Mucosa of rectum (tissue), 2 donors: ENCODE results near the gene RRAGC.

Experiments
- H3K27ac ChIP-seq, 2 donors: one replicate each; pipeline ENCODE4 v1.7.0; 2013; ENCODE audit warnings: inconsistent platforms in 2 of 2, low read depth in 2 of 2, low read length in 2 of 2
- H3K27me3 ChIP-seq, 2 donors: one replicate each; pipeline ENCODE4 v1.7.0; 2013; ENCODE audit warnings: low read length in 2 of 2; ENCODE audit not compliant: control insufficient read depth in 2 of 2, insufficient read depth in 2 of 2
- H3K36me3 ChIP-seq, 2 donors: one replicate each; pipeline ENCODE4 v1.7.0; 2013; ENCODE audit warnings: low read length in 2 of 2; ENCODE audit not compliant: control insufficient read depth in 2 of 2, insufficient read depth in 2 of 2
- H3K4me1 ChIP-seq, 2 donors: one replicate each; pipeline ENCODE4 v1.7.0; 2013; ENCODE audit warnings: low read length in 2 of 2, mild to moderate bottlenecking in 1 of 2; ENCODE audit not compliant: control insufficient read depth in 2 of 2, insufficient read depth in 2 of 2
- H3K4me3 ChIP-seq, 2 donors: one replicate each; pipeline ENCODE4 v1.7.0; 2013; ENCODE audit warnings: low read length in 2 of 2
- H3K9ac ChIP-seq, 2 donors: one replicate each; pipeline ENCODE4 v1.7.0; 2013; ENCODE audit warnings: low read length in 2 of 2, low read depth in 1 of 2, mild to moderate bottlenecking in 1 of 2
- H3K9me3 ChIP-seq, 2 donors: one replicate each; pipeline ENCODE4 v1.7.0; 2013; ENCODE audit warnings: low read length in 2 of 2; ENCODE audit not compliant: control insufficient read depth in 2 of 2
- donor health status: healthy.
- donor health status: Normal muscosa, but diverticular disease.

The RRAGC gene

DNA sequence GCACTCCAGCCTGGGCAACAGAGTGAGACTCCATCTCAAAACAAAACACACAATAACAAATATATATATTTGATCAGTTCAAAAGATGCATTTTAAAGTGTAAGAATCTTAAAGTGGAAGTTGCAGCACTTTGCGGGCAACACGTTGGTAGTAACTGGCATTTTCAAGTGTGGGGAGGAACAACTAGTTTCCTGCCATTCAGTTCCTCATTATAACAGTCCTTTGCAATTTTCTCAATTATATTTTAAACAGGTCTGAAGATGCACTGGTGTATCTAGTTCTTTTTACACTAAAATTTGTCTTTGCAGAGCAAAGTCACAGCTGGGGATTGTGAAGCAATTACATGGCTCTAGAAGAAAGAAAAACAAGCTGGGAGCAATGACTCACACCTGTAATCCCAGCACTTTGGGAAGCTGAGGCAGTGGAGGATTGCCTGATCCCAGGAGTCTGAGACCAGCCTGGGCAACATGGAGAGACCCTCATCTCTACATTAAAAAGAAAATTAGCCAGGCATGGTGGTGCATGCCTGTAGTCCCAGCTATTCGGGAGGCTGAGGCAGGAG is 25.3 kb downstream of the RRAGC start:
- Histone ChIP-seq H3K36me3 (peaks cover 11 to 12% of the 10 kb centered on the region in 2 donors), H3K27ac (no peak overlapping the region), H3K4me1 (no peaks in the 10 kb centered on the region), H3K9me3 (no peaks in the 10 kb centered on the region), H3K9ac (no peak overlapping the region), H3K4me3 (no peak overlapping the region), H3K27me3 (peaks cover 2 to 6% of the 10 kb centered on the region in 2 donors)

GRCh38 chr1:38833146-38833545 is 26.4 kb downstream of the RRAGC start:
- Histone ChIP-seq H3K4me1 (no peaks in the 10 kb centered on the region), H3K27me3 (peaks cover 2 to 8% of the 10 kb centered on the region in 2 donors), H3K27ac (no peak overlapping the region)

GRCh38 chr1:38832370-38832734 is 27.2 kb downstream of the RRAGC start:
- Histone ChIP-seq H3K36me3 (no peaks in the 10 kb centered on the region), H3K4me3 (no peak overlapping the region)

More at GRCh38 chr1:38833146-38833545, 26.4 kb downstream of the RRAGC start:
- Histone ChIP-seq H3K36me3 (no peaks in the 10 kb centered on the region), H3K9me3 (no peaks in the 10 kb centered on the region), H3K4me3 (no peak overlapping the region), H3K9ac (no peak overlapping the region)

DNA sequence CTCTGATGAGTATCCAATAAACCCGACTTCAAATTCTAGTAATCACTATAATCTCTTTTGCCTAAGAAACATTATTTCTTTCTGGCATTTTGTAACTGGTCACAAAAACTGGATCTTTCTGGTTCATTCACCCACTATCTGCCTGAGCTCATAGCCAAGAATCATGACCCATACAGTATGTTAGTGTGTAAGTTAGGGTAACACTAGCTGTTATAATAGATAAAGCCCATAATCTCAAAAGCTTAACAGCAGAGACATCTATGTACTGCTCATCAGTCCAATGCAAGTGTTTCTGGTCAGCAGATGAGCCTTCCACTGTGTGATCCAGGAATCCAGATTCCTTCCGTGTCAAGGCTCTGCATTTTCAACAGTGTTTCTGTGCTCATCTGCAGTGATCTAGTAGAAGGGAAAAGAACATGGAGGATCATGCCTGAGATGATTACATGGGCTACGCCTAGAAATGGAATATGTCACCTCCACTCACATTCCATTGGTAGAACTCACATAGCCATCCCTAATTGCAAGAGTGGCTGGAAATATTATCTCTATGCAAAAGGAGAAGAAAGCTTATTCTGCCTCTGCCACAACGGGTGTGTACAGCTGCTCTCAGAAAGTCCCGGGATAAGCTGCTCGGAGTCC is 27.7 kb downstream of the RRAGC start:
- Histone ChIP-seq H3K4me3 (no peak overlapping the region), H3K27me3 (peaks cover 2 to 12% of the 10 kb centered on the region in 2 donors), H3K9ac (no peak overlapping the region), H3K36me3 (no peaks in the 10 kb centered on the region), H3K4me1 (no peaks in the 10 kb centered on the region), H3K9me3 (no peaks in the 10 kb centered on the region), H3K27ac (no peak overlapping the region)

More at GRCh38 chr1:38832370-38832734, 27.2 kb downstream of the RRAGC start:
- Histone ChIP-seq H3K9ac (no peak overlapping the region), H3K4me1 (no peaks in the 10 kb centered on the region), H3K27me3 (peaks cover 2 to 12% of the 10 kb centered on the region in 2 donors), H3K27ac (no peak overlapping the region), H3K9me3 (no peaks in the 10 kb centered on the region)

- Histone ChIP-seq H3K4me3 (no peak overlapping the region), H3K9me3 (no peaks in the 10 kb centered on the region), H3K4me1 (no peaks in the 10 kb centered on the region), H3K27ac (no peak overlapping the region), H3K9ac (no peak overlapping the region), H3K27me3 (peaks cover 5 to 12% of the 10 kb centered on the region in 2 donors), H3K36me3 (no peaks in the 10 kb centered on the region)
Measured at GRCh38 chr1:38829368-38829767, 30.2 kb downstream of the RRAGC start.

GRCh38 chr1:38827318-38827717 is 32.3 kb downstream of the RRAGC start:
- H3K36me3 ChIP-seq: no peaks in the 10 kb centered on the region
- no peak overlapping the region for H3K9ac ChIP-seq
- H3K9me3 ChIP-seq: no peaks in the 10 kb centered on the region
- no peak overlapping the region for H3K4me3 ChIP-seq
- no peak overlapping the region for H3K27ac ChIP-seq
- no peaks in the 10 kb centered on the region for H3K4me1 ChIP-seq
- H3K27me3 ChIP-seq: peaks cover 5 to 10% of the 10 kb centered on the region in 2 donors

- H3K27me3 ChIP-seq: peaks cover 3 to 14% of the 10 kb centered on the region in 2 donors
- no peak overlapping the region for H3K9ac ChIP-seq
- no peaks in the 10 kb centered on the region for H3K9me3 ChIP-seq
- H3K27ac ChIP-seq: no peak overlapping the region
- no peaks in the 10 kb centered on the region for H3K36me3 ChIP-seq
- no peaks in the 10 kb centered on the region for H3K4me1 ChIP-seq
- H3K4me3 ChIP-seq: no peak overlapping the region
Measured at GRCh38 chr1:38826886-38827285, 32.7 kb downstream of the RRAGC start.

- Histone ChIP-seq H3K4me3 (no peak overlapping the region), H3K27ac (no peak overlapping the region), H3K36me3 (no peaks in the 10 kb centered on the region), H3K9me3 (no peaks in the 10 kb centered on the region), H3K9ac (no peak overlapping the region), H3K4me1 (no peaks in the 10 kb centered on the region), H3K27me3 (peaks cover 3 to 15% of the 10 kb centered on the region in 2 donors)
Measured at GRCh38 chr1:38826262-38826661, 33.3 kb downstream of the RRAGC start.

GRCh38 chr1:38820860-38821259 is 38.7 kb downstream of the RRAGC start:
- Histone ChIP-seq H3K27ac (no peak overlapping the region), H3K4me1 (peaks cover 7 to 9% of the 10 kb centered on the region in 2 donors), H3K36me3 (no peaks in the 10 kb centered on the region), H3K27me3 (peaks cover 28 to 32% of the 10 kb centered on the region in 2 donors), H3K9ac (no peak overlapping the region), H3K9me3 (peaks cover 0 to 4% of the 10 kb centered on the region in 2 donors), H3K4me3 (no peak overlapping the region)

DNA sequence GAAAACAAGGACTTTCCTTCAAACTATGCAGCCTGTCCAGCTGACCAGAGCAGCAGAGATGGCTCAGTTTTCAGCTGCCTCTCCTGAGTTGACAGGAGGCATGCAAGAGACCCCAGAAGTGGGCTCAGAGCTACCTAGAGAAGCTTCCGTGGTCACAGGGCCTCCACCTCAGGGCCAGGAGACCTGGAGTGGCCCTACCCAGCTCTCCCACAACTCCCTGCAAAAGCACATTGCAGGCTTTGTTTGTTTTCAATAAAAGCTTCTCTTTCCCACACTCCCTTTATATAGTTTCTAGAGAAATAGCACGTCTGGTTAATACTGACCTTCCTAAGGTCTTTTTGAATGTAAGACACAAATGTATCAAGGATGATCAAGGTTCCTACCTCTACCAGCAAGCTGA is 40.1 kb downstream of the RRAGC start:
- Histone ChIP-seq H3K4me1 (peaks cover 7 to 9% of the 10 kb centered on the region in 2 donors), H3K27me3 (peaks cover 34 to 37% of the 10 kb centered on the region in 2 donors), H3K36me3 (no peaks in the 10 kb centered on the region), H3K9me3 (peaks cover 0 to 4% of the 10 kb centered on the region in 2 donors), H3K27ac (no peak overlapping the region), H3K9ac (no peak overlapping the region), H3K4me3 (no peak overlapping the region)
